Measurements from ENCODE around the gene SLC25A42. TPM values are rescaled to one million over a fixed set of nuclear protein-coding genes. Genes with fewer than 3 reads are reported as not detected.

The SLC25A42 gene
- total and polyA plus RNA-seq, 2 donors (not counting 3 experiments of a cell fraction or from before 2014, with no cell fraction given), result 6.2 to 6.3 TPM

DNA sequence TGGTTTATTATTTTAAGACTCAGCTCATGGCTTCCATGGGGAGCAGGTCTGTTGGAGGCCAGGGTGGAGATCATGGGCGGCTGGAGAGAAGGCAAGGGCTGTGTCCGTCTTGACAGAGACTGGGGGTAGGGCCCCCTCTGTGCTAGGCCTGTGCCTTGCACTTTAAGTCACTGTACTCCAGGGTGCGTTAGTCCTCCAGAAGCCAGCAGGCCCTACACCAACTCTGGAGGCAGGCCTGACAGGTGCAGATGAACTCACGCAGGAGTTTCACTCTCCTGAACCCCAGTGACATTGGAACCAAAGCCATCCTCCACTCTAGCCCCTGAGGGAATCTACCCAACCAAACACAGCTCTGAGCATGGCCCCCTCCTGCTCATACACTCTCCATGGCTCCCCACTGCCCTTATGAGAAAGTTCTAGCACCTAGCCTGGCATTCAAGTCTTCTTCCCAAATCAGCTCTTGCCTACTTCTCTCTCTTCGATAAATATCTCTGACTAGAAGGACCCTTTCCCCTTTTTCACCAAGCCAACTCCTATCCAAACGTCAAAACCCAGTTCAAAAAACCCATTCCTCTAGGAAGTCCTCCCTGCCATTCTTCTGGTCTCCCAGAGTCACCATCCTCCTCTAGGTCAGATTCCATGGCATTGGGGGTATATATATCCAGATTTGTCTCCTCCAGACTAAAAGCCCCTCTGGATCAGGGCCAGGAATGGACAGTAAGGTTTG, 91.1 kb downstream of the SLC25A42 start:
- TF ChIP-seq JUN (IDR thresholded peaks at IDR 0.05; ENCODE audit: borderline replicate concordance, insufficient read depth, insufficient read length, low read depth) (no peak), GATA2 (IDR thresholded peaks at IDR 0.05; ENCODE audit: insufficient read depth, insufficient read length, low read depth, low read length) (no peak), POLR2A (IDR thresholded peaks at IDR 0.05; ENCODE audit: low read depth, low read length) (no peak), EZH2 (IDR thresholded peaks at IDR 0.05; ENCODE audit: borderline replicate concordance, low read depth, low read length, severe bottlenecking) (no peak), POLR2AphosphoS5 (IDR thresholded peaks at IDR 0.05; ENCODE audit: insufficient read depth, low read depth, low read length) (no peak), MYC (IDR thresholded peaks at IDR 0.05; ENCODE audit: low read depth, low read length) (no peak), FOS (IDR thresholded peaks at IDR 0.05; ENCODE audit: borderline replicate concordance, insufficient read depth, low read length) (no peak)
- TF ChIP-seq, protein P1, sequence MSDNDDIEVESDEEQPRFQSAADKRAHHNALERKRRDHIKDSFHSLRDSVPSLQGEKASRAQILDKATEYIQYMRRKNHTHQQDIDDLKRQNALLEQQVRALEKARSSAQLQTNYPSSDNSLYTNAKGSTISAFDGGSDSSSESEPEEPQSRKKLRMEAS (IDR thresholded peaks at IDR 0.05; ENCODE audit: insufficient read depth, insufficient read length), result no peak
- TF ChIP-seq, protein P2, sequence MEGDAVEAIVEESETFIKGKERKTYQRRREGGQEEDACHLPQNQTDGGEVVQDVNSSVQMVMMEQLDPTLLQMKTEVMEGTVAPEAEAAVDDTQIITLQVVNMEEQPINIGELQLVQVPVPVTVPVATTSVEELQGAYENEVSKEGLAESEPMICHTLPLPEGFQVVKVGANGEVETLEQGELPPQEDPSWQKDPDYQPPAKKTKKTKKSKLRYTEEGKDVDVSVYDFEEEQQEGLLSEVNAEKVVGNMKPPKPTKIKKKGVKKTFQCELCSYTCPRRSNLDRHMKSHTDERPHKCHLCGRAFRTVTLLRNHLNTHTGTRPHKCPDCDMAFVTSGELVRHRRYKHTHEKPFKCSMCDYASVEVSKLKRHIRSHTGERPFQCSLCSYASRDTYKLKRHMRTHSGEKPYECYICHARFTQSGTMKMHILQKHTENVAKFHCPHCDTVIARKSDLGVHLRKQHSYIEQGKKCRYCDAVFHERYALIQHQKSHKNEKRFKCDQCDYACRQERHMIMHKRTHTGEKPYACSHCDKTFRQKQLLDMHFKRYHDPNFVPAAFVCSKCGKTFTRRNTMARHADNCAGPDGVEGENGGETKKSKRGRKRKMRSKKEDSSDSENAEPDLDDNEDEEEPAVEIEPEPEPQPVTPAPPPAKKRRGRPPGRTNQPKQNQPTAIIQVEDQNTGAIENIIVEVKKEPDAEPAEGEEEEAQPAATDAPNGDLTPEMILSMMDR (IDR thresholded peaks at IDR 0.05; ENCODE audit: extremely low read depth in 1 of 2, insufficient read depth in 1 of 2, low read depth in 1 of 2, low read length in 2 of 2), result no peak
- Histone ChIP-seq H3K36me3 (ENCODE audit: control insufficient read depth in 2 of 2, extremely low read depth in 1 of 2, insufficient read depth in 2 of 2, low read length in 2 of 2) (no peaks in the 10 kb centered on the region), H3K27me3 (ENCODE audit: control insufficient read depth in 2 of 2, insufficient read depth in 2 of 2, low read length in 2 of 2) (no peaks in the 10 kb centered on the region), H2AFZ (ENCODE audit: low read depth, low read length) (no peak overlapping the region), H4K20me1 (replicated peaks; ENCODE audit: control insufficient read depth, extremely low read depth, insufficient read depth, low read length) (no peaks in the 10 kb centered on the region), H3K4me1 (ENCODE audit: control insufficient read depth, extremely low read depth, insufficient read depth, low read length) (no peaks in the 10 kb centered on the region), H3K27ac (ENCODE audit: insufficient read depth, low read depth, low read length) (no peak overlapping the region), H3K4me3 (replicated peaks in 1 of 3; ENCODE audit: insufficient read depth in 1 of 3, low read depth in 1 of 3, low read length in 3 of 3) (no peak overlapping the region), H3K9me1 (replicated peaks; ENCODE audit: control insufficient read depth, extremely low read depth, insufficient read depth, low read length) (no peaks in the 10 kb centered on the region), H3K4me2 (ENCODE audit: insufficient read depth, low read length) (no peak overlapping the region), H3K79me2 (ENCODE audit: control insufficient read depth, insufficient read depth, low read length) (no peaks in the 10 kb centered on the region), H3K9me3 (replicated peaks; ENCODE audit: control insufficient read depth, insufficient read depth, low read length) (no peaks in the 10 kb centered on the region), H3K9ac (replicated peaks; ENCODE audit: extremely low read depth, insufficient read depth, low read length) (no peak overlapping the region)
- ChIA-PET POLR2A (interaction anchor here (0.6 kb wide), 1 partner anchor 862 kb away, joined by 6 read pairs; no protein-coding TSS in a partner anchor), CTCF (interaction anchor here (0.7 to 4.4 kb wide), 3 partner anchors 9 to 20 kb away, joined by 3 to 23 read pairs (median 9); no protein-coding TSS in a partner anchor)
- no TSS peak for BruUV-seq (replicated peaks)
- FAIRE-seq (no peak), DNase-seq (ENCODE audit: low read depth, low spot score) (no peak)
- intact Hi-C loops (cut with micrococcal nuclease) (no loop called here), dilution Hi-C loops (cut with MboI; ENCODE audit: extremely low pct_ligation_motif_present, low sequenced_read_pairs) (no loop called here)
